WI38 (cell line): Measurements from ENCODE around the gene DHTKD1.
"Not testable (repeated sequence)": the region's sequence is repeated elsewhere in the genome, so short reads cannot be mapped to it uniquely, and the experiment has no call there.

Experiments
- H3K4me3 ChIP-seq: 2 replicates; pipeline ENCODE4 v1.5.1; 2011; ENCODE audit warnings: low read depth, mild to moderate bottlenecking, control low read depth, low read length
- CTCF ChIP-seq: IDR thresholded peaks from 2 replicates; pipeline ENCODE4 v1.5.1; 2012; ENCODE audit warnings: low read depth, mild to moderate bottlenecking, control low read depth, low read length

DHTKD1 gene

GRCh38 chr10:12091421-12091820, 22.7 kb downstream of the DHTKD1 start:
- no peak overlapping the region for H3K4me3 ChIP-seq
- TF ChIP-seq CTCF, result no peak

GRCh38 chr10:12097361-12097760, 28.6 kb downstream of the DHTKD1 start:
- H3K4me3 ChIP-seq, result not testable (repeated sequence)

DNA sequence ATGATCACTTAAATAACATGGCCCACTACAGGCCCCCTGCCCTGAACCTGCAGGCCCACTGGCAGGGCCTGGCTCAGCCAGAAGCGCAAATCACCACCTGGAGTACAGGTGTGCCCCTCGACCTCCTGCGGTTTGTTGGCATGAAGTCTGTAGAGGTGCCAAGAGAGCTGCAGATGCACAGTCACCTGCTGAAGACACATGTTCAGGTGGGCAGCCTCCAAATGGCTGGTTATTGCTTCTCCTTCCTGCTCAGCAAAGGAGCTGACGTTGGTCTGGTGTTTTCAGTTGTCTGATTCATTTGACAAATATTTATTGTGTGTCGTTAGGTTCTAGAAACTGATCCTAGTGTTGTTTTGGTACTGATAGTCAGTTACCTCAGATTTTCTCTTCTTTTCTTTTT, 29.0 kb downstream of the DHTKD1 start:
- no peak overlapping the region for H3K4me3 ChIP-seq
- no peak for TF ChIP-seq CTCF

DNA sequence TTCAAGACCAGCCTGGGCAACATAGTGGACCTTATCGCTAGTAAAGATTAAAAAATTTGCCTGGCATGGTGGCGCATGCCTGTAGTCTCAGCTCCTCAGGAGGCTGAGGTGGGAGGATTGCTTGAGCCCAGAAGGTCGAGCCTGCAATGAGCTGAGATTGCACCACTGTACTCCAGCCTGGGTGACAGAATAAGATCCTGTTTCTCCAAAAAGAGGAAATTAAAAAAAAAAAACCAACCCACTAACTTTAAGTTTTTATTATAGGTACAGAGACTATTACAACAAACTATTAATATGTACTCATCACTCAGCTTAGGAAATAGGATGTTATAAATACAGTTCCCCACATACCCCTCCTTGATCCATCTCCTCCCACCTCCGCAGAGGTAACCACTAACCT, 30.2 kb downstream of the DHTKD1 start:
- no peak for TF ChIP-seq CTCF

DNA sequence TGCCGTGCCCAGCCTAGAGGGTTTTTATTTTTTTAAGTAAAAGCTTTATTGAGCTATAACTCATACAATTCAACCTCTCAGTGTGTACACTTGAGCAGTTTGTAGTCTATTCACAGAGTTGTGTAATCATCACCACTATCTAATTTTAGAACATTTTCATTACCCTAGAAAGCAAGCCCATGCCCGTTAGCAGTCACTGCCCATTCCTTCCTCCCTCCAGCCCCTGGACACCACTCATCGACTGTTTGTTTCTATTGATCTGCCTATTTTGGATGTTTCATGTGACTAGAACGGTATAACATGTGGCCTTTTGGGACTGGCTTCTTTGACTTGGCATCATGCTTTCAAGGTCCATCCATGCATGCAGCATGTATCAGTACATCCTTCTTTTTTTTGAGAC, 35.0 kb downstream of the DHTKD1 start:
- H3K4me3 ChIP-seq, result no peak overlapping the region
- TF ChIP-seq CTCF, result no peak

More for the DNA sequence above, 30.2 kb downstream of the DHTKD1 start:
- no peak overlapping the region for H3K4me3 ChIP-seq

DNA sequence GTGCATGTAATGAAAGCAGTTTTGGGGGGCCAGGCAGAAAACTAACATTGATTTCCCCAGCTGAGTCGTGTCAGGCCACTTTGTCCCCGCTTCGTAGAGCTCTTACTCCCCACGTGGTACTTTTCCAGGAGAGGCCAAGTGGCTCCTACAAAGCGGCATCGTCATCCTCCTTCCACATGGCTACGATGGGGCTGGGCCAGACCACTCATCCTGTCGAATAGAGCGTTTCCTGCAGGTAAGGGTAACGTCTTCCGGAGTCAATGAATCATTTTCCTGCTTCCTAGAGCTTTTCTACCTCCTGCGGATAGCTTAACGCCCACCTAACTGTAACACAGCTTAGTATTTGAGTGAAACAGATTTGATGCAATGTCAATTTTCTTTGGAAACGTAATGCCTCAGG, 39.0 kb downstream of the DHTKD1 start:
- no peak for TF ChIP-seq CTCF

GRCh38 chr10:12109286-12109685, 40.5 kb downstream of the DHTKD1 start:
- no peak overlapping the region for H3K4me3 ChIP-seq
- TF ChIP-seq CTCF, result no peak

More for the DNA sequence above, 39.0 kb downstream of the DHTKD1 start:
- H3K4me3 ChIP-seq, result no peak overlapping the region

GRCh38 chr10:12111528-12111927, 42.8 kb downstream of the DHTKD1 start:
- no peak overlapping the region for H3K4me3 ChIP-seq
- TF ChIP-seq CTCF, result no peak
